HepG2 (cell line): ENCODE results near the gene JSRP1. TPM values are rescaled to one million over a fixed set of nuclear protein-coding genes. Genes with fewer than 3 reads are reported as not detected.

ENCODE experiments used
- ASH2L ChIP-seq: fragments of 300-600, 200-600 bp; sonication (generic); IDR thresholded peaks from 2 replicates; pipeline ENCODE4 v1.7.0; 2017; ENCODE audit warnings: low read depth, mild to moderate bottlenecking, moderate library complexity, mixed read lengths, low read length; ENCODE audit not compliant: insufficient read length
- HNRNPLL ChIP-seq: fragments of 200-400 bp; formaldehyde crosslinking; IDR thresholded peaks from 2 replicates; pipeline ENCODE4 v1.6.1; 2017; ENCODE audit warnings: mild to moderate bottlenecking, low read depth, low read length; ENCODE audit not compliant: poor library complexity, severe bottlenecking
- JUND ChIP-seq: sonication (generic); formaldehyde crosslinking; IDR thresholded peaks from 2 replicates; pipeline ENCODE4 v1.8.0; 2022; ENCODE audit warnings: mild to moderate bottlenecking, missing genetic modification reagents
- KDM5A ChIP-seq: fragments of 200-600 bp; sonication (generic); IDR thresholded peaks from 2 replicates; pipeline ENCODE4 v1.7.0; 2018; ENCODE audit warnings: antibody characterized with exemption, mild to moderate bottlenecking, low read length, borderline replicate concordance
- NFE2 ChIP-seq: sonication (generic); formaldehyde crosslinking; IDR thresholded peaks from 2 replicates; pipeline ENCODE4 v1.4.0; 2020; ENCODE audit warnings: missing genetic modification reagents
- PRMT3 ChIP-seq: sonication (generic); formaldehyde crosslinking; IDR thresholded peaks from 2 replicates; pipeline ENCODE4 v1.8.1; 2022; ENCODE audit warnings: low read depth, mild to moderate bottlenecking, moderate library complexity, missing genetic modification reagents, borderline replicate concordance
- PTBP1 ChIP-seq: fragments of 200-400 bp; formaldehyde crosslinking; IDR thresholded peaks from 2 replicates; pipeline ENCODE4 v1.6.1; 2018; ENCODE audit warnings: low read length, low read depth; ENCODE audit not compliant: poor library complexity, severe bottlenecking
- RFX3 ChIP-seq: IDR thresholded peaks from 2 replicates; pipeline ENCODE4 v1.6.1; 2016; ENCODE audit warnings: missing biosample characterization, missing genetic modification reagents
- TBX2 ChIP-seq: sonication (generic); formaldehyde crosslinking; IDR thresholded peaks from 2 replicates; pipeline ENCODE4 v1.5.0; 2020; ENCODE audit warnings: missing genetic modification reagents, mild to moderate bottlenecking, borderline replicate concordance
- ZMYM4 ChIP-seq: sonication (generic); formaldehyde crosslinking; IDR thresholded peaks from 2 replicates; pipeline ENCODE4 v1.8.1; 2023; ENCODE audit warnings: mild to moderate bottlenecking, missing genetic modification reagents
- ZNF878 ChIP-seq: sonication (generic); formaldehyde crosslinking; IDR thresholded peaks from 2 replicates; pipeline ENCODE4 v1.8.1; 2023; ENCODE audit warnings: mild to moderate bottlenecking, missing genetic modification reagents, moderate library complexity
- polyA plus RNA-seq, 8 experiments: library from polyadenylated mRNA; depleted of rRNA in 3 of 8; stranded (reverse) in 7 of 8; unstranded in 1 of 8; fragments of >200 nt; fragmentation: Illumina TruSeq in 4 of 8; extraction: Trizol in 4 of 8; gene quantifications; 2 replicates each; pipeline versions ENCODE4 v1.2.1 to v1.2.3, GENCODE V29; 2011 to 2016; ENCODE audit warnings: low read depth in 4 of 8, missing spikeins in 1 of 8, mixed read lengths in 1 of 8; ENCODE audit not compliant: insufficient read depth in 1 of 8
- total RNA-seq, 5 experiments: library from RNA; depleted of rRNA; stranded (reverse); fragments of >200 nt; fragmentation: Illumina TruSeq; extraction: Trizol; gene quantifications; 2 replicates each; pipeline ENCODE4 v1.2.3, GENCODE V29; 2016; ENCODE audit warnings: low read depth in 1 of 5
- TF ChIP-seq, protein P1 (sequence below): sonication (generic); formaldehyde crosslinking; IDR thresholded peaks from 2 replicates; pipeline ENCODE4 v1.4.0; 2020; ENCODE audit warnings: mild to moderate bottlenecking, low read depth, missing genetic modification reagents
- TF ChIP-seq, protein P2 (sequence below): sonication (generic); formaldehyde crosslinking; IDR thresholded peaks from 2 replicates; pipeline ENCODE4 v1.4.0; 2020; ENCODE audit warnings: missing genetic modification reagents
- TF ChIP-seq, protein P3 (sequence below): IDR thresholded peaks from 2 replicates; pipeline ENCODE4 v1.6.1; 2018; ENCODE audit warnings: missing genetic modification reagents
- TF ChIP-seq, protein P4 (sequence below): sonication (generic); formaldehyde crosslinking; IDR thresholded peaks from 2 replicates; pipeline ENCODE4 v1.4.0; 2020; ENCODE audit warnings: missing genetic modification reagents, borderline replicate concordance
- TF ChIP-seq, protein P5 (sequence below): sonication (generic); formaldehyde crosslinking; IDR thresholded peaks from 2 replicates; pipeline ENCODE4 v1.5.0; 2020; ENCODE audit warnings: mild to moderate bottlenecking, missing genetic modification reagents, borderline replicate concordance

JSRP1 gene
- total and polyA plus RNA-seq, 2 of the 13 experiments (the other 11 are each of a cell fraction or from before 2014, with no cell fraction given) = 0.16 to 0.38 TPM

DNA sequence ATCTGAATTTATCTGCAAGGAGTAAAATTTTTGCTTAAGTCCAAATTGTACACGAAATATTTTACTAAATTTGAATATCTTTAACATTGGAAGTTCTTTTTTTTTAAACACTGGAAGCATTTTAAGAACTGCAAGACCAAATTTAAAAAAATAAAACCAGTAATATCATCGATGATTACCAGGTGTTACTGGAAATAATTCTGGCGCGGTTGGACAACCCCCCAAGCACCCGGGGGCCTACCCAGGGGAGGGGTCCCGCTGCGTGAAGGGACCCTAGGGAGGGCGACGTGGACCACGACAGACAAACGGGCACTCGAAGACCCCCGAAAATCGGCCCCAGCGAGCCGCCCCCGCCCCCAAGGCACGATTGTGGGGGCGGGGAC is 12.6 kb upstream of the JSRP1 start (continued):
- TF ChIP-seq, protein P1, sequence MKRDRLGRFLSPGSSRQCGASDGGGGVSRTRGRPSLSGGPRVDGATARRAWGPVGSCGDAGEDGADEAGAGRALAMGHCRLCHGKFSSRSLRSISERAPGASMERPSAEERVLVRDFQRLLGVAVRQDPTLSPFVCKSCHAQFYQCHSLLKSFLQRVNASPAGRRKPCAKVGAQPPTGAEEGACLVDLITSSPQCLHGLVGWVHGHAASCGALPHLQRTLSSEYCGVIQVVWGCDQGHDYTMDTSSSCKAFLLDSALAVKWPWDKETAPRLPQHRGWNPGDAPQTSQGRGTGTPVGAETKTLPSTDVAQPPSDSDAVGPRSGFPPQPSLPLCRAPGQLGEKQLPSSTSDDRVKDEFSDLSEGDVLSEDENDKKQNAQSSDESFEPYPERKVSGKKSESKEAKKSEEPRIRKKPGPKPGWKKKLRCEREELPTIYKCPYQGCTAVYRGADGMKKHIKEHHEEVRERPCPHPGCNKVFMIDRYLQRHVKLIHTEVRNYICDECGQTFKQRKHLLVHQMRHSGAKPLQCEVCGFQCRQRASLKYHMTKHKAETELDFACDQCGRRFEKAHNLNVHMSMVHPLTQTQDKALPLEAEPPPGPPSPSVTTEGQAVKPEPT (CRISPR knock-in tag) = no peak
- TF ChIP-seq, protein P2, sequence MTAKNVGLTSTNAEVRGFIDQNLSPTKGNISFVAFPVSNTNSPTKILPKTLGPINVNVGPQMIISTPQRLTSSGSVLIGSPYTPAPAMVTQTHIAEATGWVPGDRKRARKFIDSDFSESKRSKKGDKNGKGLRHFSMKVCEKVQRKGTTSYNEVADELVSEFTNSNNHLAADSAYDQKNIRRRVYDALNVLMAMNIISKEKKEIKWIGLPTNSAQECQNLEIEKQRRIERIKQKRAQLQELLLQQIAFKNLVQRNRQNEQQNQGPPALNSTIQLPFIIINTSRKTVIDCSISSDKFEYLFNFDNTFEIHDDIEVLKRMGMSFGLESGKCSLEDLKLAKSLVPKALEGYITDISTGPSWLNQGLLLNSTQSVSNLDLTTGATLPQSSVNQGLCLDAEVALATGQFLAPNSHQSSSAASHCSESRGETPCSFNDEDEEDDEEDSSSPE (CRISPR knock-in tag) = no peak
- TF ChIP-seq TBX2 (CRISPR knock-in tag) (no peak), NFE2 (CRISPR knock-in tag) (no peak), ASH2L (no peak), PTBP1 (no peak), HNRNPLL (no peak), KDM5A (peak; percentile 78; the same call in 1 of the 2 replicates), ZNF878 (CRISPR knock-in tag) (no peak), RFX3 (no peak), ZMYM4 (CRISPR knock-in tag) (no peak), JUND (CRISPR knock-in tag) (no peak), PRMT3 (CRISPR knock-in tag) (no peak)
- TF ChIP-seq, protein P3, sequence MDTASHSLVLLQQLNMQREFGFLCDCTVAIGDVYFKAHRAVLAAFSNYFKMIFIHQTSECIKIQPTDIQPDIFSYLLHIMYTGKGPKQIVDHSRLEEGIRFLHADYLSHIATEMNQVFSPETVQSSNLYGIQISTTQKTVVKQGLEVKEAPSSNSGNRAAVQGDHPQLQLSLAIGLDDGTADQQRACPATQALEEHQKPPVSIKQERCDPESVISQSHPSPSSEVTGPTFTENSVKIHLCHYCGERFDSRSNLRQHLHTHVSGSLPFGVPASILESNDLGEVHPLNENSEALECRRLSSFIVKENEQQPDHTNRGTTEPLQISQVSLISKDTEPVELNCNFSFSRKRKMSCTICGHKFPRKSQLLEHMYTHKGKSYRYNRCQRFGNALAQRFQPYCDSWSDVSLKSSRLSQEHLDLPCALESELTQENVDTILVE (CRISPR knock-in tag) = no peak; the same call in 1 of the 2 replicates
- TF ChIP-seq, protein P4, sequence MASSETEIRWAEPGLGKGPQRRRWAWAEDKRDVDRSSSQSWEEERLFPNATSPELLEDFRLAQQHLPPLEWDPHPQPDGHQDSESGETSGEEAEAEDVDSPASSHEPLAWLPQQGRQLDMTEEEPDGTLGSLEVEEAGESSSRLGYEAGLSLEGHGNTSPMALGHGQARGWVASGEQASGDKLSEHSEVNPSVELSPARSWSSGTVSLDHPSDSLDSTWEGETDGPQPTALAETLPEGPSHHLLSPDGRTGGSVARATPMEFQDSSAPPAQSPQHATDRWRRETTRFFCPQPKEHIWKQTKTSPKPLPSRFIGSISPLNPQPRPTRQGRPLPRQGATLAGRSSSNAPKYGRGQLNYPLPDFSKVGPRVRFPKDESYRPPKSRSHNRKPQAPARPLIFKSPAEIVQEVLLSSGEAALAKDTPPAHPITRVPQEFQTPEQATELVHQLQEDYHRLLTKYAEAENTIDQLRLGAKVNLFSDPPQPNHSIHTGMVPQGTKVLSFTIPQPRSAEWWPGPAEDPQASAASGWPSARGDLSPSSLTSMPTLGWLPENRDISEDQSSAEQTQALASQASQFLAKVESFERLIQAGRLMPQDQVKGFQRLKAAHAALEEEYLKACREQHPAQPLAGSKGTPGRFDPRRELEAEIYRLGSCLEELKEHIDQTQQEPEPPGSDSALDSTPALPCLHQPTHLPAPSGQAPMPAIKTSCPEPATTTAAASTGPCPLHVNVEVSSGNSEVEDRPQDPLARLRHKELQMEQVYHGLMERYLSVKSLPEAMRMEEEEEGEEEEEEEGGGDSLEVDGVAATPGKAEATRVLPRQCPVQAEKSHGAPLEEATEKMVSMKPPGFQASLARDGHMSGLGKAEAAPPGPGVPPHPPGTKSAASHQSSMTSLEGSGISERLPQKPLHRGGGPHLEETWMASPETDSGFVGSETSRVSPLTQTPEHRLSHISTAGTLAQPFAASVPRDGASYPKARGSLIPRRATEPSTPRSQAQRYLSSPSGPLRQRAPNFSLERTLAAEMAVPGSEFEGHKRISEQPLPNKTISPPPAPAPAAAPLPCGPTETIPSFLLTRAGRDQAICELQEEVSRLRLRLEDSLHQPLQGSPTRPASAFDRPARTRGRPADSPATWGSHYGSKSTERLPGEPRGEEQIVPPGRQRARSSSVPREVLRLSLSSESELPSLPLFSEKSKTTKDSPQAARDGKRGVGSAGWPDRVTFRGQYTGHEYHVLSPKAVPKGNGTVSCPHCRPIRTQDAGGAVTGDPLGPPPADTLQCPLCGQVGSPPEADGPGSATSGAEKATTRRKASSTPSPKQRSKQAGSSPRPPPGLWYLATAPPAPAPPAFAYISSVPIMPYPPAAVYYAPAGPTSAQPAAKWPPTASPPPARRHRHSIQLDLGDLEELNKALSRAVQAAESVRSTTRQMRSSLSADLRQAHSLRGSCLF (CRISPR knock-in tag) = no peak
- TF ChIP-seq, protein P5, sequence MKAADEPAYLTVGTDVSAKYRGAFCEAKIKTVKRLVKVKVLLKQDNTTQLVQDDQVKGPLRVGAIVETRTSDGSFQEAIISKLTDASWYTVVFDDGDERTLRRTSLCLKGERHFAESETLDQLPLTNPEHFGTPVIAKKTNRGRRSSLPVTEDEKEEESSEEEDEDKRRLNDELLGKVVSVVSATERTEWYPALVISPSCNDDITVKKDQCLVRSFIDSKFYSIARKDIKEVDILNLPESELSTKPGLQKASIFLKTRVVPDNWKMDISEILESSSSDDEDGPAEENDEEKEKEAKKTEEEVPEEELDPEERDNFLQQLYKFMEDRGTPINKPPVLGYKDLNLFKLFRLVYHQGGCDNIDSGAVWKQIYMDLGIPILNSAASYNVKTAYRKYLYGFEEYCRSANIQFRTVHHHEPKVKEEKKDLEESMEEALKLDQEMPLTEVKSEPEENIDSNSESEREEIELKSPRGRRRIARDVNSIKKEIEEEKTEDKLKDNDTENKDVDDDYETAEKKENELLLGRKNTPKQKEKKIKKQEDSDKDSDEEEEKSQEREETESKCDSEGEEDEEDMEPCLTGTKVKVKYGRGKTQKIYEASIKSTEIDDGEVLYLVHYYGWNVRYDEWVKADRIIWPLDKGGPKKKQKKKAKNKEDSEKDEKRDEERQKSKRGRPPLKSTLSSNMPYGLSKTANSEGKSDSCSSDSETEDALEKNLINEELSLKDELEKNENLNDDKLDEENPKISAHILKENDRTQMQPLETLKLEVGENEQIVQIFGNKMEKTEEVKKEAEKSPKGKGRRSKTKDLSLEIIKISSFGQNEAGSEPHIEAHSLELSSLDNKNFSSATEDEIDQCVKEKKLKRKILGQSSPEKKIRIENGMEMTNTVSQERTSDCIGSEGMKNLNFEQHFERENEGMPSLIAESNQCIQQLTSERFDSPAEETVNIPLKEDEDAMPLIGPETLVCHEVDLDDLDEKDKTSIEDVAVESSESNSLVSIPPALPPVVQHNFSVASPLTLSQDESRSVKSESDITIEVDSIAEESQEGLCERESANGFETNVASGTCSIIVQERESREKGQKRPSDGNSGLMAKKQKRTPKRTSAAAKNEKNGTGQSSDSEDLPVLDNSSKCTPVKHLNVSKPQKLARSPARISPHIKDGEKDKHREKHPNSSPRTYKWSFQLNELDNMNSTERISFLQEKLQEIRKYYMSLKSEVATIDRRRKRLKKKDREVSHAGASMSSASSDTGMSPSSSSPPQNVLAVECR (CRISPR knock-in tag) = no peak
